Sigmoid colon (tissue), 4 donors: ENCODE measurements around the gene CTR9.

Experiments used
- POLR2A ChIP-seq, 2 donors: fragments of 450-650 bp; IDR thresholded peaks; one replicate each; pipeline ENCODE4 v1.6.1; 2016; ENCODE audit warnings: antibody characterized with exemption in 2 of 2, mild to moderate bottlenecking in 2 of 2, moderate library complexity in 2 of 2
- POLR2AphosphoS5 ChIP-seq, 4 donors: sonication (generic); formaldehyde crosslinking; IDR thresholded peaks; one replicate each; pipeline ENCODE4 v1.6.1; 2017; ENCODE audit warnings: antibody characterized with exemption in 4 of 4
- TF ChIP-seq, protein P1 (sequence below), 4 experiments: fragments of 450-650 bp in 3 of 4; fragments of 200-600 bp in 1 of 4; IDR thresholded peaks; one replicate each; pipeline ENCODE4 v1.5.1; 2016 to 2019; ENCODE audit warnings: antibody characterized with exemption in 4 of 4, mild to moderate bottlenecking in 3 of 4, moderate library complexity in 2 of 4

DNA sequence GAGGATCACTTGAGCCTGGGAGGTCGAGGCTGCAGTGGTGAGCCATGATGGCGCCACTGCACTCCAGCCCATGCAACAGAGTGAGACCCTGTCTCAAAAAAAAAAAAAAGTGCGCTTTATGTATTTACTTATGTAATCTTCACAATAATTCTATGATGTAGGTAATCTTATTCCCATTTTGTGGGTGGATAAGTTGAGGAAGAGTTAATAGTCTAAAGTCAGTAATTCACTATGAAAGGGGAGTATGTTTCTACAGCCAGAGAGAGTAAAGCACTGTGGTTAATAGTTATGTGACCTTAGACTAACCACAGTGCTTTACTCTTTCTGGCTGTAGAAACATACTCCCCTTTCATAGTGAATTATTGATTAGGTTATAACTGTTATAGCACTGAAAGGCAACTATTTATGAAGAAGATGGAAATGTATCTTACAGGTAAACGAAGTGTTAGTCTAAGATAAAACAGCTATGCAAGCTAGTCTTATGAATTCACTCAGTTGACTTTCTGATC, 11.9 kb downstream of the CTR9 start:
- TF ChIP-seq, protein P1, sequence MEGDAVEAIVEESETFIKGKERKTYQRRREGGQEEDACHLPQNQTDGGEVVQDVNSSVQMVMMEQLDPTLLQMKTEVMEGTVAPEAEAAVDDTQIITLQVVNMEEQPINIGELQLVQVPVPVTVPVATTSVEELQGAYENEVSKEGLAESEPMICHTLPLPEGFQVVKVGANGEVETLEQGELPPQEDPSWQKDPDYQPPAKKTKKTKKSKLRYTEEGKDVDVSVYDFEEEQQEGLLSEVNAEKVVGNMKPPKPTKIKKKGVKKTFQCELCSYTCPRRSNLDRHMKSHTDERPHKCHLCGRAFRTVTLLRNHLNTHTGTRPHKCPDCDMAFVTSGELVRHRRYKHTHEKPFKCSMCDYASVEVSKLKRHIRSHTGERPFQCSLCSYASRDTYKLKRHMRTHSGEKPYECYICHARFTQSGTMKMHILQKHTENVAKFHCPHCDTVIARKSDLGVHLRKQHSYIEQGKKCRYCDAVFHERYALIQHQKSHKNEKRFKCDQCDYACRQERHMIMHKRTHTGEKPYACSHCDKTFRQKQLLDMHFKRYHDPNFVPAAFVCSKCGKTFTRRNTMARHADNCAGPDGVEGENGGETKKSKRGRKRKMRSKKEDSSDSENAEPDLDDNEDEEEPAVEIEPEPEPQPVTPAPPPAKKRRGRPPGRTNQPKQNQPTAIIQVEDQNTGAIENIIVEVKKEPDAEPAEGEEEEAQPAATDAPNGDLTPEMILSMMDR (IDR thresholded peaks at IDR 0.05): no peak
- TF ChIP-seq POLR2AphosphoS5 (IDR thresholded peaks at IDR 0.05) (no peak), POLR2A (IDR thresholded peaks at IDR 0.05) (no peak)
